Ammon's horn (tissue), 1 donor: Measurements from ENCODE around the gene PRPF18.
A peak's percentile ranks its signal among the peaks of the same experiment; 100 is the strongest.
"Not testable (repeated sequence)": the region's sequence is repeated elsewhere in the genome, so short reads cannot be mapped to it uniquely, and the experiment has no call there.

ENCODE experiments used
- DNase-seq: peaks from one replicate; pipeline ENCODE4 v3.0.0-alpha.2; 2016; ENCODE audit warnings: low spot score

Gene PRPF18

GRCh38 chr10:13586676-13587355, at the start of gene PRPF18:
PRPF18 (plus strand) TSS chr10:13586965; CDS start chr10:13587087, 122 bp downstream.
- peak; percentile 93 for DNase-seq

- not testable (repeated sequence) for DNase-seq
Measured at GRCh38 chr10:13537985-13538384, 48.8 kb upstream of the PRPF18 start.

GRCh38 chr10:13542533-13542932, 44.2 kb upstream of the PRPF18 start:
- DNase-seq = no peak

GRCh38 chr10:13550802-13551201, 36.0 kb upstream of the PRPF18 start:
- no peak for DNase-seq

- no peak for DNase-seq
Measured at GRCh38 chr10:13555884-13556510, 30.8 kb upstream of the PRPF18 start.

GRCh38 chr10:13559124-13559700, 27.6 kb upstream of the PRPF18 start:
- no peak for DNase-seq

GRCh38 chr10:13560597-13560996, 26.2 kb upstream of the PRPF18 start:
- no peak for DNase-seq

GRCh38 chr10:13563481-13564445, 23.0 kb upstream of the PRPF18 start:
- DNase-seq = no peak

- no peak for DNase-seq
Measured at GRCh38 chr10:13564576-13564975, 22.2 kb upstream of the PRPF18 start.

GRCh38 chr10:13567030-13567429, 19.7 kb upstream of the PRPF18 start:
- DNase-seq = no peak

GRCh38 chr10:13571541-13571940, 15.2 kb upstream of the PRPF18 start:
- DNase-seq = no peak

GRCh38 chr10:13573960-13574359, 12.8 kb upstream of the PRPF18 start:
- no peak for DNase-seq

- DNase-seq = no peak
Measured at GRCh38 chr10:13585195-13585751, 1.5 kb upstream of the PRPF18 start.

GRCh38 chr10:13585943-13586342, 822 bp upstream of the PRPF18 start:
- DNase-seq = no peak

GRCh38 chr10:13587391-13587790, 626 bp downstream of the PRPF18 start:
- DNase-seq = peak; percentile 7

- no peak for DNase-seq
Measured at GRCh38 chr10:13589316-13589715, 2.6 kb downstream of the PRPF18 start.

- DNase-seq = no peak
Measured at GRCh38 chr10:13590886-13591285, 4.1 kb downstream of the PRPF18 start.

GRCh38 chr10:13592306-13592705, 5.5 kb downstream of the PRPF18 start:
- DNase-seq = no peak

GRCh38 chr10:13593535-13593934, 6.8 kb downstream of the PRPF18 start:
- DNase-seq = no peak

GRCh38 chr10:13594641-13595040, 7.9 kb downstream of the PRPF18 start:
- DNase-seq = no peak

- DNase-seq = no peak
Measured at GRCh38 chr10:13597909-13598308, 11.1 kb downstream of the PRPF18 start.
